HCT116 (cell line): ENCODE results near the gene EVL. TPM values are rescaled to one million over a fixed set of nuclear protein-coding genes. Genes with fewer than 3 reads are reported as not detected.

ENCODE experiments used
- ATAC-seq: fragments of 200-7000 bp; cut with Tn5 transposase; 2 replicates; pipeline ENCODE4 v1.9.1; 2020; ENCODE audit warnings: mild to moderate bottlenecking, moderate library complexity
- BruUV-seq: library from RNA; stranded (reverse); fragments of 400-500 nt; replicated peaks from 2 replicates; lab custom pipeline; 2021; lab: Mats Ljungman, UMichigan
- CTCF ChIA-PET: fragments of 300-600 bp; sonication (Branson Sonifier 250); formaldehyde crosslinking; loops from one replicate; lab custom pipeline; 2021; ENCODE audit warnings: antibody characterized with exemption; lab: Charles Lee
- POLR2A ChIA-PET: fragments of 300-600, 350-600 bp; sonication (Branson Sonifier 250); formaldehyde crosslinking; loops from one replicate; lab custom pipeline; 2021; ENCODE audit warnings: antibody characterized with exemption; lab: Charles Lee
- RAD21 ChIA-PET, 2 experiments: fragments of 300-600 bp; sonication (Branson Sonifier 250); formaldehyde crosslinking; loops; one replicate each; lab custom pipeline; 2023; ENCODE audit warnings: low total read pairs in 2 of 2; ENCODE audit not compliant: uncharacterized antibody in 2 of 2, unreplicated experiment in 2 of 2, low non-redundant PET in 1 of 2; lab: Charles Lee
- DNase-seq: peaks from one replicate; pipeline ENCODE4 v3.0.0-alpha.2; 2010; ENCODE audit warnings: low read depth, low spot score
- H2AFZ ChIP-seq: fragments of 200-600 bp; shearing (Covaris generic), sonication (generic); 2 replicates; pipeline ENCODE4 v1.6.1; 2017; ENCODE audit warnings: low read depth, mixed run types, mixed read lengths, antibody characterized with exemption, low read length; ENCODE audit not compliant: poor library complexity, severe bottlenecking
- H3K27ac ChIP-seq: 2 replicates; pipeline ENCODE4 v1.5.1; 2012; ENCODE audit warnings: low read depth, low read length
- H3K27me3 ChIP-seq: fragments of 200-600 bp; sonication (generic); 2 replicates; pipeline ENCODE4 v1.6.1; 2016; ENCODE audit warnings: mixed run types, low read length, mixed read lengths; ENCODE audit not compliant: insufficient read depth
- H3K36me3 ChIP-seq, 2 experiments: fragments of 200-500 bp in 1 of 2; fragments of 200-600 bp in 1 of 2; sonication (Bioruptor generic) in 1 of 2; sonication (generic) in 1 of 2; 2 replicates each; pipeline versions ENCODE4 v1.5.1 to v1.6.1; 2014 to 2016; ENCODE audit warnings: low read length in 2 of 2, inconsistent platforms in 1 of 2, mixed read lengths in 1 of 2, mixed run types in 1 of 2; ENCODE audit not compliant: insufficient read depth in 2 of 2, control insufficient read depth in 1 of 2
- H3K4me1 ChIP-seq, 2 experiments: fragments of 200-600 bp in 1 of 2; sonication (generic) in 1 of 2; 2 replicates each; pipeline versions ENCODE4 v1.5.1 to v1.6.1; 2012 to 2017; ENCODE audit warnings: low read length in 2 of 2, inconsistent platforms in 1 of 2, mild to moderate bottlenecking in 1 of 2, mixed read lengths in 1 of 2, mixed run types in 1 of 2, moderate library complexity in 1 of 2; ENCODE audit not compliant: insufficient read depth in 2 of 2, control insufficient read depth in 1 of 2
- H3K4me2 ChIP-seq: fragments of 200-600 bp; sonication (generic); 2 replicates; pipeline ENCODE4 v1.6.1; 2017; ENCODE audit warnings: mixed run types, low read length, mixed read lengths
- H3K4me3 ChIP-seq, 2 experiments: fragments of 200-600 bp in 1 of 2; sonication (generic) in 1 of 2; replicated peaks in 1 of 2; 2 replicates each; pipeline ENCODE4 v1.5.1; 2011 to 2016; ENCODE audit warnings: low read length in 2 of 2, control low read depth in 1 of 2, low read depth in 1 of 2, mild to moderate bottlenecking in 1 of 2, mixed read lengths in 1 of 2, mixed run types in 1 of 2
- H3K79me2 ChIP-seq: fragments of 200-600 bp; sonication (generic); 2 replicates; pipeline ENCODE4 v1.6.1; 2017; ENCODE audit warnings: mild to moderate bottlenecking, mixed run types, low read length, moderate library complexity, mixed read lengths; ENCODE audit not compliant: insufficient read depth
- H3K9ac ChIP-seq: fragments of 200-600 bp; sonication (generic); 2 replicates; pipeline ENCODE4 v1.6.1; 2016; ENCODE audit warnings: low read length, mixed read lengths
- H3K9me2 ChIP-seq: fragments of 200-600 bp; sonication (generic), shearing (Covaris generic); 2 replicates; pipeline ENCODE4 v1.6.1; 2017; ENCODE audit warnings: mixed run types, mild to moderate bottlenecking, moderate library complexity; ENCODE audit not compliant: insufficient read depth
- H3K9me3 ChIP-seq, 2 experiments: fragments of 200-500 bp in 1 of 2; fragments of 200-600 bp in 1 of 2; sonication (Bioruptor generic) in 1 of 2; sonication (generic) in 1 of 2; 2 replicates each; pipeline ENCODE4 v1.6.1; 2014 to 2017; ENCODE audit warnings: low read length in 2 of 2, mixed read lengths in 2 of 2, inconsistent platforms in 1 of 2, low read depth in 1 of 2, mild to moderate bottlenecking in 1 of 2, mixed run types in 1 of 2, moderate library complexity in 1 of 2; ENCODE audit not compliant: control insufficient read depth in 1 of 2, insufficient read depth in 1 of 2
- H4K20me1 ChIP-seq: fragments of 200-600 bp; sonication (generic), shearing (Covaris generic); 2 replicates; pipeline ENCODE4 v1.6.1; 2017; ENCODE audit warnings: mixed run types, mild to moderate bottlenecking, moderate library complexity; ENCODE audit not compliant: insufficient read depth
- CTCF ChIP-seq, 3 experiments: fragments of 200-600 bp in 1 of 3; sonication (generic) in 1 of 3; IDR thresholded peaks in 2 of 3; conservative IDR thresholded peaks in 1 of 3; 2 replicates each; pipeline ENCODE4 v1.5.1; 2012 to 2017; ENCODE audit warnings: low read depth in 2 of 3, low read length in 2 of 3, antibody characterized with exemption in 1 of 3, borderline replicate concordance in 1 of 3, control low read depth in 1 of 3, mild to moderate bottlenecking in 1 of 3, mixed read lengths in 1 of 3, mixed run types in 1 of 3, moderate library complexity in 1 of 3; ENCODE audit not compliant: insufficient read depth in 1 of 3
- EGR1 ChIP-seq: IDR thresholded peaks from 2 replicates; pipeline ENCODE4 v1.6.1; 2012; ENCODE audit warnings: low read depth
- EZH2 ChIP-seq: fragments of 200-600 bp; sonication (generic); IDR thresholded peaks from 2 replicates; pipeline ENCODE4 v1.6.1; 2017; ENCODE audit warnings: antibody characterized with exemption, mixed run types
- EZH2phosphoT487 ChIP-seq: fragments of 200-600 bp; IDR thresholded peaks from 2 replicates; pipeline ENCODE4 v1.6.1; 2018; ENCODE audit warnings: antibody characterized with exemption, borderline replicate concordance
- FOSL1 ChIP-seq: IDR thresholded peaks from 2 replicates; pipeline ENCODE4 v1.6.1; 2012; ENCODE audit warnings: low read depth
- SRF ChIP-seq: IDR thresholded peaks from 2 replicates; pipeline ENCODE4 v1.6.1; 2012; ENCODE audit warnings: low read depth
- TCF7L2 ChIP-seq: IDR thresholded peaks from 2 replicates; pipeline ENCODE4 v1.7.0; 2011; ENCODE audit warnings: borderline replicate concordance, inconsistent platforms; ENCODE audit not compliant: insufficient read depth, insufficient read length; ENCODE audit errors: extremely low read depth
- ZFX ChIP-seq: fragments of 450-650 bp; IDR thresholded peaks from 2 replicates; pipeline ENCODE4 v1.6.1; 2017
- ZNF274 ChIP-seq: fragments of 200-500 bp; sonication (Bioruptor generic); IDR thresholded peaks from 2 replicates; pipeline ENCODE4 v1.6.1; 2014; ENCODE audit warnings: mild to moderate bottlenecking, low read depth, low read length, inconsistent platforms
- intact Hi-C: fragments of 100-400 bp; cut with micrococcal nuclease; formaldehyde crosslinking; loops from 2 replicates; pipeline ENCODE4 v1.10.0; 2022
- total RNA-seq: library from RNA; stranded (reverse); gene quantifications from one replicate; pipeline ENCODE4 v1.2.1, GENCODE V29; 2021; ENCODE audit not compliant: unreplicated experiment

EVL gene
- total RNA-seq, 1 experiment from 2014 or later, result 19.9 TPM

GRCh38 chr14:100147691-100148464 is 82.7 kb downstream of the EVL start:
- Histone ChIP-seq H2AFZ (no peak overlapping the region), H3K79me2 (no peaks in the 10 kb centered on the region), H3K4me1 (no peaks in the 10 kb centered on the region; a peak in 1 of 4 replicates), H4K20me1 (no peaks in the 10 kb centered on the region), H3K9me3 (no peaks in the 10 kb centered on the region), H3K4me2 (no peak overlapping the region), H3K27ac (no peak overlapping the region), H3K4me3 (no peak overlapping the region), H3K27me3 (no peaks in the 10 kb centered on the region), H3K36me3 (no peaks in the 10 kb centered on the region), H3K9ac (no peak overlapping the region), H3K9me2 (no peaks in the 10 kb centered on the region)
- CTCF ChIA-PET, result no interaction called here
- ATAC-seq (no peak), DNase-seq (no peak)
- intact Hi-C loops, result no loop called here
- no TSS peak for BruUV-seq
- RAD21 ChIA-PET, result no interaction called here
- POLR2A ChIA-PET, result no interaction called here
- no peak for TF ChIP-seq TCF7L2
- no peak for TF ChIP-seq FOSL1
- TF ChIP-seq ZFX, result no peak
- no peak for TF ChIP-seq EZH2
- TF ChIP-seq EGR1, result no peak
- no peak for TF ChIP-seq EZH2phosphoT487
- TF ChIP-seq SRF, result no peak
- TF ChIP-seq CTCF (IDR thresholded peaks at IDR 0.05 in 2 of 3, conservative IDR thresholded peaks at IDR 0.05 in 1 of 3; ENCODE audit: borderline replicate concordance in 1 of 3, insufficient read depth in 1 of 3, low read depth in 2 of 3, low read length in 2 of 3), result no peak
- no peak for TF ChIP-seq ZNF274
